A673 (cell line): ENCODE data around the gene METTL1.
"Not testable (repeated sequence)": the region's sequence is repeated elsewhere in the genome, so short reads cannot be mapped to it uniquely, and the experiment has no call there.

Experiments used
- CTCF ChIP-seq: fragments of 300-800, 200-600 bp; sonication (generic); conservative IDR thresholded peaks from 2 replicates; pipeline ENCODE4 v1.5.1; 2017; ENCODE audit warnings: low read depth, mild to moderate bottlenecking, antibody characterized with exemption, low read length, moderate library complexity, mixed read lengths
- EZH2 ChIP-seq: fragments of 200-600 bp; sonication (generic); IDR thresholded peaks from 2 replicates; pipeline ENCODE4 v1.6.1; 2017; ENCODE audit warnings: borderline replicate concordance, low read depth, mild to moderate bottlenecking, mixed read lengths, antibody characterized with exemption, low read length; ENCODE audit not compliant: poor library complexity, severe bottlenecking

- not testable (repeated sequence) for TF ChIP-seq CTCF, EZH2
These were observed 49.1 kb upstream of the METTL1 start for GRCh38 chr12:57821015-57821414.
